HG02981 (cell line): ENCODE results near the gene ACVR1B.

Source experiments
- ATAC-seq: cut with Tn5 transposase; IDR thresholded peaks from one replicate; pipeline ENCODE4 v1.9.1; 2021; ENCODE audit warnings: mild to moderate bottlenecking, moderate library complexity; ENCODE audit not compliant: unreplicated experiment

ACVR1B gene

DNA sequence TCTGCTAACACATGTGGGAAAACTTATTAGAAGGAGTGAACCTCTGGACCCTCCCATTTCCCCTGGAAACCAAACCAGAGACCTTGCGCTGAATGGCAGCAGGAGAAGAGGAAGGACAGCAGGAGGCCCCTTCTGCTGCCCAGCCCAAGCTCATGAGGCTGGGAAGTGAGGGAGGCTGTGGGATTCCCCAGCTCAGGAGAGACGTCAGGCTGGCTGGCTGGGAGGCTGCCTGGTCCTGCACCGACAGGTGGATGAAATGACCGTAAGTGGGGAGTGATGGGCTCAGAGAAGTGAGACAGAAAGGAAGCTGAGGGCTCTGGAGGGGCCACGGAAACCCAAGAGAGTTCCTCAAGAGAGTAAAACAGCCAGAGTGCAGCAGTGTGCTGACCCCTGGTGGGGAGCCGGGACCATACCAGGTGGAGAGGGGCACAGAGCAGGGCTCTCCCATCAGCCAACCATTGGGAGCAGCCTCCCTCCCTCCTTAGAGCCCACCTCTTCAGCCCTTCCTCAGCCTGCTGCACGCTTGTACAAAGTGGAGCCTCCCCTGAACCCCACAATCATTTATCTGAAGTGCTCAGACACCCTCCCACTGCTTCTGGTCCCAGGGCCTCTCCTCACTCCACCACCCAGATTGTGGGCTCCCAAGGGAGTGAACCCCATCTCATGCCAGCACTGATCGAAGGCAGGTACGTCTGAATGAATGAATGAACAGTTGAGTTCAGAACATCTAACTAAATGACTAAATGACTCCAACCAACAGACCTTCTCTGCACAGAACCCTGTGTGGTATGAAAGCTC is 69.2 kb downstream of the ACVR1B start:
- ATAC-seq, result peak; percentile 46

DNA sequence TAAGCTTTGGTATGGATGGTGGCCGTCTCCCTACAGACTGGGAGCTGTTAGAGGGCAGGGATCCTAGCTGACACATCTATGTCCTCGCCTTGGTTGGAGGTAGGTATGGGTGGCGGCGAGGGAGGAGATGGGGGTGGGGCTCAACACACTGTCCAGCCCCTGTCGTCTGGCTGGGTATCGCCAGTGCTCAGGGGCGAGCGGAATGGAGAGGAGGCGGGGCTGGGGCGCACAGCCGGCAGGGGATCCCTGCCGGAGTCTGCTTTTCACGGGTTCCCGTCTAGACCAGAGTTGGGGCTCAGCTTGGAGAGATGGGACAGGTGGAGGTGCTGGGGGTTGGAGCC is 71.3 kb downstream of the ACVR1B start:
- ATAC-seq, result no peak

GRCh38 chr12:52023182-52023975 is 71.9 kb downstream of the ACVR1B start:
- ATAC-seq, result peak; percentile 39

- ATAC-seq, result peak; percentile 2
Measured at GRCh38 chr12:52023976-52024688, 72.6 kb downstream of the ACVR1B start.

DNA sequence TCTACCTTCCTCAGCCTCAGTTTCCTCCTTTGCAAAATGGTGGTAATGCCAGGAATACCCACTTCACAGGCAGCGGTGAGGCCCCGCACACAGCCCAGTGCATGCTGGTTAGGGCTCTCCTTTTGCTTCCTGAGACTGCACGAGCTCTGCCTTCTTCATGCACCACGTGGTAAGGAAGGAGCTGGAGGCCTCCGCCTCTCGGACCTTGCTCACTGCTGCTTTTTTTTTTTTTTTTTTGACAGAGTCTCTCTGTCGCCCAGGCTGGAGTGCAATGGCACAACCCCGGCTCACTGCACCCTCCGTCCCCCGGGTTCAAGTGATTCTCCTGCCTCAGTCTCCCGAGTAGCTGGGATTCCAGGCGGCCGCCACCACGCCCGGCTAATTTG is 73.3 kb downstream of the ACVR1B start:
- ATAC-seq, result no peak

GRCh38 chr12:52026263-52026662 is 74.8 kb downstream of the ACVR1B start:
- ATAC-seq, result no peak

DNA sequence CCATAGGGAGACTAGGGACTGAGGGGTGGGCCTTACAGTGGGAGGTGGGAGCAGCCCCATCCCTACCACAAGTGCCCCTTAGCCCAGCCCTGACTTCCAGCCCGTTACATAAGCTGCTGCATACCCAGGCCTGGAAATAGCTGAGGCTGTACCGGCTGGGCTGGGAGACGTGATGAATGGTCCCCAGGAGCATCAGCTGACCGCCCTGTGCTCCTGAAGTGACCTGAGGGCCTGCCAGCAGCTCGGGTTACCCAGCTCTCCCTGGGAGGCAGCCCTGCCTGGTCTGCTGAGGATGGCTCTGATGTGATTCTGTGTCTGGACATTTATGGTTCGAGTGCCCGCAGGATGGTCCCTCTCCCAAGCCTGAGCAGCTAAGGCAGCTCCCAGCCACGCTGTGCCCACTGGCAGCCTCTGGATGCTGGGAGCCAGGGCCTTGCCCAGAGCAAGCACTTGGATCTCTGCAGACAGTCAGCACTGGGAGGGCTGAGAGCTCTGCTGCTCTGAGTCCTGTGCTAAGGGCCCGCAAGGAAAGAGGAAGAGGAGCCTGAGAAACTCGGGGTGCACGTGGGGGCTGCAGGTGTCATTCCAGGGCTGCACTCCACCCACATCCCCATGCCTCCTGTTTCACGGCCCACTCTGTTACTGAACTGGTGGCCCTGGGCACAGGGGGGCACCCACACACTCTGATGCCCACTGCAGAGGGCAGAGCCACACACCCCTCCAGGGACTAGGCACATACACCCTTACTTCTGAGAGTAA is 75.8 kb downstream of the ACVR1B start:
- ATAC-seq, result no peak

DNA sequence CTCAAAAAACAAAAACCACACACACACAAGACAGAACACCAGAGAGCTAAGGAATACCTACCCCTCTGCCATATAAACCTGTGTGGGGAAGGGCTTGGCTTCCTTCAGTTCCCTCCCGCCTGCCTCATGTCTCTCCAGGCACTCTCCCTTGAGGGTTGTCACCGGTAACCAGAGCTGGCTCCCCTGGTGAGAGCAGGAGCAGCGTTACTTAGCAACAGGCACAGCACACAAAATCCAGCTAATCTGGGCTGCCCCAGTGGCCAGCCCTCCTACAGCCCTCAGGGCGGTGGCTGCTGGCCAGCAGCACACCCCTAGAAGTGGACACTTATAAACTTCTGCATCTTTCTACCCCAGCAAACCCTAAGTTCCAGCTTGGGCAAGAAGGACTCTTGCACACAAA is 78.2 kb downstream of the ACVR1B start:
- ATAC-seq, result no peak

GRCh38 chr12:52032446-52032803 is 80.9 kb downstream of the ACVR1B start:
- no peak for ATAC-seq

- ATAC-seq, result peak; percentile 93
Measured at GRCh38 chr12:52032804-52033445, 81.4 kb downstream of the ACVR1B start.

GRCh38 chr12:52033446-52034140 is 82.1 kb downstream of the ACVR1B start:
- ATAC-seq, result no peak

DNA sequence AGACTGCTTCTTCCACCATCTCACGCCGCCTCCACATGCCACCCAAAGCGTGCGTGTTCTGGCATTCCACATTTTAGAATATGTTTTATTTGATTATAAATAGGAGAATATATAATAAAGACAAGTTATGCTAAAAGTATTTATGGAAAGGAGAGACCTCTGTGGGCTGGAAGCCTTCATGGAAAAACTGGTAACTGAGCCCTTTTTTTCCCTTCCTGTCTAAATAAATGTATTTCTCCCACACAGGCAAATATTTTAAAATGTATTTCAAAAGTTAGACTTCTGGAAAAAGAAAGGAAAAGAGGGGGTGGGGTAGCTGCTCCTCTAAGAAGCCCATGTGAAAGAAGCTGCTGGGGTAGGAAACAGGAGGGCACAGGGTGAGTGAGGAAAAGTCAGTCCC is 83.7 kb downstream of the ACVR1B start:
- ATAC-seq, result no peak

- ATAC-seq, result no peak
Measured at GRCh38 chr12:52035926-52036325, 84.4 kb downstream of the ACVR1B start.

DNA sequence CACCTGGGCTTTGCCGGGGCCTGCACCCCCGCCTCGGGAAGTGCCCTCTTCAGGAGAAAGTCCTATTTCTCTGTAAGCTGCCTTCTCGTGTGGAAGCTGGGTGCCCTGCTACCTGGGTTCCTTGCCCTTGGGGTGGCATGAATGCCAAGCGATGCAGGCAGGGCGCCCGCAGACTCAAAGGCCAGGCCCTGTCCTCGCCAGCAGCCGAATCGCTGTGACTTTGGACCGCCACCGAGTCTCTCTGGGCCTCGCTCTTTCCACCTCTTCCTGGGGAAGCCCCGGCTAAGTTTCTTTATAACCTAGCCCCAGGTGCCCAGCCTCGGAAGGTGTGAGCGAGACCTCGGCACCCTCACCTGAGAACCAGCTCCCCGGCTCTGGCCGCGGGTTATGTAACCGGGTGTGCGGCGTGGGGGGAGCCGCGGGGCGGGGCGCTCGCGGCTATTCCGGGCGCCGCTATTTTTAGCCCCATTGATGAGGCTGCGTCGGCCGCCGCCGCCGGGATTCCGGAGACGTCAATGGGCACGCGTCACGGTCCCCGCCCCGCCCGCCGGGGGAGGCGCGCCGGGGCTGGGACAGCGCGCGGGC is 85.2 kb downstream of the ACVR1B start:
- ATAC-seq, result peak; percentile 33

DNA sequence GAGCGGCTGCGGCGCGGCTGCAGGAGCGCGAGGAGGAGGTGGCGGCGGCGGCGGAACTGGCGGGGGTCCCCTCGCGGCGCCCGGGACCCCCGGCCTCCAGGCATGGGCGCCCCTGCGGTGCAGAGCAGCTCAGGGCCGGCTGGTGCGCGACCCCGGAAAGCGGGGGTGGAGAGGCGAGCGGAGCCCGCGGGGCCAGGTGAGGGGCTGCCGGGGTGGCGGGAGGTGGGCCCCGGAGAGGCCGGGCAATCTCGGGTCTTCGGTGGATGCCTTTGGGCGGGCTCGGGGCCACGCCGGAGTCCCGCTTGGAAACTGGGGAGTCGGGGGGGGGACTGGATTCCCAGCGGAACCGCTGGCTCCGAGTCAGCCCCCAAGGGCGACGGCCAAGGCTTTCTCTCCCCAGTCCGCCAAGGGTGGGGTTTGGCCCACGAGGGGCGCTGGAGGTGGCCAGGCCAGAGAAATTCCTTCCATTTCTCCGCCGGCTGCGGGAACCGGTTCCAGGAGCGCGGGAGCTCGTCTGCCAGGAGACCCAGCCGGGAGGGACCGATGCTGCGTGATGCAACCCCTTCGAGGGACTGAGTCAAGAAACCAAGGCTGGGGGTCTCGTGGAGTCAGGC is 85.9 kb downstream of the ACVR1B start:
- ATAC-seq, result no peak

DNA sequence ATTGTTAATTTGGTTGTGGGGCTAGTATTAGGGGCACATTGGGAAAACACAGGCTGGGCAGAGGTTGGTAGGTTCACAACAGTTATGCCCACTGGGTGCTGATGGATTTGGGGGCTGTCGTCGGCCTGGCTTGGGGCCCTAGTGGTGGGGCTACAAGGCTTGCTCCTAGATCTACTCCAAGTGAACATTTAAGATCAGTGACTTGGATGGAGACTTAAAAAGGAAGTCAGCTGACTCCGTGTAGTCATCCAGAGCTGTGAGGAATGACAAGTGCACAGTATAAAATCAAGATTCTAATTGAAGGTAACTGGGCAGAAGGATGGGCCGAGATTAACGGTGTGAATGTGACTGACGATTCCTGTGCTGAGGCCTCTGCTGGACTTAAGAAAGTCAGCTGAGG is 86.9 kb downstream of the ACVR1B start:
- ATAC-seq, result no peak

DNA sequence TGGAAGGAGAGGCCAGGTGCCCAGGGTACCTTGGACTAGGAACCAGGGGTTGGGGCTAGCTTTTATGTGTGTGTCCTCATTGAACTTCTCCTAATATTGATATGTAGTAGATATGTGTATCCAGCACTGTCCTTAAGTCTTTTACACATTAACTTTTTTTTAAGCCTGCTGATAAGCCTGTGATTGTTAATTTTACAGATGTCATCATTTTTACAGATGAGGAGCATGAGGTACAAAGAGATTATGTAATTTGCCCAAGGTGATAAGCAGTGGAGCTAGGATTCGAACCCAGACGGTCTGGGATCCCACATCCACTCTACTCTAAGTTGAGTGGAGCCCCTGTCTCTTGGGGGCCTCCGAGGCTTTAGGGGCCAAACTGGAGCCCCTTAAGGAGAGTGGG is 89.5 kb downstream of the ACVR1B start:
- no peak for ATAC-seq

DNA sequence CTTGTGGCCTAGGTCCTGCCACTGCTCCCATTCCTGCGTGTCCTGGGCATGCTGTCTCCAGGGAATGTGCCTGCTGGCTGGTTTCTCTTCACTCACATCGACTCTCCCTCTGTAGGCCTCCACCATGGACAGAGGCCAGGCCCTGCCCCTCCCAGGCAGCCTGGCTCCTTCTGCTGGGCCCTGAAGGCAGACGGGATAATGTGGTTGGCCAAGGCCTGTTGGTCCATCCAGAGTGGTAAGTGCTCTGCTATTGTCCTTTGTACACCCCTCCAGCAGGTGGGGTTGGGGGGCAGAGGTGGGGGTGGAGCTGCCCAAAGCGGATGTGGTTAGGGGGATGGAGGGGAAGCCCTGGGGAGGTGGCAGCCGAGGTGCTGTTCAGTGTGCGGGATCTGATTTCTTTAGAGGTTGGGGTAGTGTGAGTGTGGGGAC is 90.2 kb downstream of the ACVR1B start:
- ATAC-seq, result no peak

DNA sequence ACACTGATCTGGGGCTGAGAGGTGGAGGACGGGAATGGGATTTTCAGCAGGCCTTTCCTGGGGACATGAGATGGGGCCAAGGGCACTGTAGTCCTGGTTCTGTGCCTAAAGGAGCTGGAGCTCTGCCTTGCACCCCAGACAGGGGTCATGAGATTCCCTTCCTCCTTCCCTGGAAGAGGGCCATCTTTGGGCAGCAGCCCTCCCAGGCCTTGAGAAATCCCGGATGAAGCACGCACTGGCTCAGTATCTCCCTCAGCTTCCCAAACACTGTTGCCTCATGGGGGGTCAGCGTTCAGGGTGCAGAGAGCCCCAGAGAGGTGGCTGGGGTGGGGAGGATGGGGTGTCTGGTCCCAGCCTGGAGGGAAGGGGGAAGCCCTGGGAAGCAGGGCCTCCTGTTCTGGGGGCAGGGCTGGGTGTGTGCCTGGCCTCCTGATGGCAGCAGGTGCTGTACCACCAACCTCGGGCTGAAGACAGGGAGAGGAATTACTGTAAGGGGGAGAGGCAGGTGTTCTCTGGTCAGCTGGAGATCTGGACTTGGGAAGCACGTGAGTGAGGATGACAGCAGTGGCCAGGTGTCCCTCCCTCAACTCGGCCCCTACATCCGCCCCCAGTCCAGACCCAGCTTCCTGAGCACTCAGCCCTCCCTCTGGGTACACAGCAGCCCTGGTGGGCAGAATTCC is 91.3 kb downstream of the ACVR1B start:
- no peak for ATAC-seq
